AG04450 (cell line): ENCODE data around the gene RTF2. TPM values are rescaled to one million over a fixed set of nuclear protein-coding genes. Genes with fewer than 3 reads are reported as not detected.
A peak's percentile ranks its signal among the peaks of the same experiment; 100 is the strongest.

Source experiments
- CTCF ChIA-PET: fragments of 300-600, 350-600 bp; formaldehyde crosslinking; extraction: SDS; loops from one replicate; lab custom pipeline; 2022; ENCODE audit warnings: antibody characterized with exemption, inconsistent platforms; lab: Charles Lee
- POLR2A ChIA-PET: fragments of 350-600 bp; formaldehyde crosslinking; extraction: SDS; loops from one replicate; lab custom pipeline; 2021; ENCODE audit warnings: antibody characterized with exemption, inconsistent platforms; lab: Yijun Ruan, JAX
- DNase-seq: peaks from one replicate; pipeline ENCODE4 v3.0.0-alpha.2; 2011; ENCODE audit warnings: low read depth, low spot score
- H3K27ac ChIP-seq: one replicate; pipeline ENCODE4 v1.5.1; 2012; ENCODE audit warnings: low read depth, low read length, control low read depth
- H3K27me3 ChIP-seq: one replicate; pipeline ENCODE4 v1.6.0; 2012; ENCODE audit warnings: low read length; ENCODE audit not compliant: control insufficient read depth, insufficient read depth
- H3K4me3 ChIP-seq: 2 replicates; pipeline ENCODE4 v1.5.1; 2011; ENCODE audit warnings: mild to moderate bottlenecking, low read depth, low read length, control low read depth
- H3K9me3 ChIP-seq: 2 replicates; pipeline ENCODE4 v1.5.1; 2012; ENCODE audit warnings: low read length; ENCODE audit not compliant: control insufficient read depth, insufficient read depth
- CTCF ChIP-seq: IDR thresholded peaks from 2 replicates; pipeline ENCODE4 v1.5.1; 2011; ENCODE audit warnings: low read depth, low read length, control low read depth, inconsistent platforms
- polyA plus RNA-seq: library from polyadenylated mRNA; depleted of rRNA; stranded (reverse); fragments of >200 nt; gene quantifications from 2 replicates; pipeline ENCODE4 v1.2.3, GENCODE V29; 2011

RTF2 gene
- polyA plus RNA-seq, 1 experiment, result 147 TPM

- Histone ChIP-seq H3K27ac (peak overlapping the region; percentile 78), H3K4me3 (no peak overlapping the region), H3K9me3 (no peaks in the 10 kb centered on the region), H3K27me3 (no peaks in the 10 kb centered on the region)
- DNase-seq, result no peak
- ChIA-PET POLR2A (interaction anchor here (0.8 to 2.4 kb wide), 4 partner anchors 11 to 31 kb away, joined by 4 to 16 read pairs (median 10); partner anchors contain the start of genes AURKA, CASS4 and CSTF1), CTCF (interaction anchor here (1.0 kb wide), 1 partner anchor 11 kb away, joined by 3 read pairs; the partner anchor contains the start of gene CASS4)
- no peak for TF ChIP-seq CTCF
These were observed 45.6 kb upstream of the RTF2 start for GRCh38 chr20:56422824-56423189.

- H3K27me3 ChIP-seq, result no peaks in the 10 kb centered on the region
These were observed 45.2 kb upstream of the RTF2 start for GRCh38 chr20:56423211-56423610.

GRCh38 chr20:56423886-56424285, 44.5 kb upstream of the RTF2 start:
- ChIA-PET CTCF (no interaction called here), POLR2A (interaction anchor here (0.7 to 2.4 kb wide), 4 partner anchors 9 to 32 kb away, joined by 4 to 16 read pairs (median 8); partner anchors contain the start of genes AURKA and CASS4)
- Histone ChIP-seq H3K4me3 (no peak overlapping the region), H3K27ac (no peak overlapping the region), H3K27me3 (no peaks in the 10 kb centered on the region), H3K9me3 (no peaks in the 10 kb centered on the region)
- TF ChIP-seq CTCF, result no peak
- no peak for DNase-seq

More at GRCh38 chr20:56423211-56423610, 45.2 kb upstream of the RTF2 start:
- DNase-seq, result no peak
- no peak overlapping the region for H3K4me3 ChIP-seq
- TF ChIP-seq CTCF, result no peak
- POLR2A ChIA-PET, result interaction anchor here (0.8 to 2.4 kb wide), 5 partner anchors 8 to 31 kb away, joined by 4 to 16 read pairs (median 7); partner anchors contain the start of genes AURKA, CASS4 and CSTF1
- H3K9me3 ChIP-seq, result no peaks in the 10 kb centered on the region
- H3K27ac ChIP-seq, result peak overlapping the region; percentile 78
- CTCF ChIA-PET, result no interaction called here

- DNase-seq, result no peak
- Histone ChIP-seq H3K4me3 (no peak overlapping the region), H3K9me3 (no peaks in the 10 kb centered on the region), H3K27me3 (no peaks in the 10 kb centered on the region), H3K27ac (no peak overlapping the region)
- POLR2A ChIA-PET, result interaction anchor here (1.0 kb wide), 1 partner anchor 9 kb away, joined by 4 read pairs; no protein-coding TSS in a partner anchor
- no peak for TF ChIP-seq CTCF
- CTCF ChIA-PET, result no interaction called here
These were observed 43.5 kb upstream of the RTF2 start for GRCh38 chr20:56424931-56425330.

- ChIA-PET CTCF (interaction anchor here (1.5 kb wide), 1 partner anchor 12 kb away, joined by 3 read pairs; no protein-coding TSS in a partner anchor), POLR2A (interaction anchor here (1.2 kb wide), 1 partner anchor 14 kb away, joined by 5 read pairs; the partner anchor contains the start of gene CASS4)
- no peaks in the 10 kb centered on the region for H3K9me3 ChIP-seq
- no peak for DNase-seq
- H3K4me3 ChIP-seq, result no peak overlapping the region
- H3K27me3 ChIP-seq, result no peaks in the 10 kb centered on the region
- TF ChIP-seq CTCF, result no peak
- no peak overlapping the region for H3K27ac ChIP-seq
These were observed 42.4 kb upstream of the RTF2 start for GRCh38 chr20:56426026-56426425.
